ENCODE measurements around the gene C1orf116. TPM values are rescaled to one million over a fixed set of nuclear protein-coding genes. Genes with fewer than 3 reads are reported as not detected.

C1orf116 gene
- total RNA-seq, 4 donors from 2014 or later = 25.7 to 41.2 (median 29.2) TPM

DNA sequence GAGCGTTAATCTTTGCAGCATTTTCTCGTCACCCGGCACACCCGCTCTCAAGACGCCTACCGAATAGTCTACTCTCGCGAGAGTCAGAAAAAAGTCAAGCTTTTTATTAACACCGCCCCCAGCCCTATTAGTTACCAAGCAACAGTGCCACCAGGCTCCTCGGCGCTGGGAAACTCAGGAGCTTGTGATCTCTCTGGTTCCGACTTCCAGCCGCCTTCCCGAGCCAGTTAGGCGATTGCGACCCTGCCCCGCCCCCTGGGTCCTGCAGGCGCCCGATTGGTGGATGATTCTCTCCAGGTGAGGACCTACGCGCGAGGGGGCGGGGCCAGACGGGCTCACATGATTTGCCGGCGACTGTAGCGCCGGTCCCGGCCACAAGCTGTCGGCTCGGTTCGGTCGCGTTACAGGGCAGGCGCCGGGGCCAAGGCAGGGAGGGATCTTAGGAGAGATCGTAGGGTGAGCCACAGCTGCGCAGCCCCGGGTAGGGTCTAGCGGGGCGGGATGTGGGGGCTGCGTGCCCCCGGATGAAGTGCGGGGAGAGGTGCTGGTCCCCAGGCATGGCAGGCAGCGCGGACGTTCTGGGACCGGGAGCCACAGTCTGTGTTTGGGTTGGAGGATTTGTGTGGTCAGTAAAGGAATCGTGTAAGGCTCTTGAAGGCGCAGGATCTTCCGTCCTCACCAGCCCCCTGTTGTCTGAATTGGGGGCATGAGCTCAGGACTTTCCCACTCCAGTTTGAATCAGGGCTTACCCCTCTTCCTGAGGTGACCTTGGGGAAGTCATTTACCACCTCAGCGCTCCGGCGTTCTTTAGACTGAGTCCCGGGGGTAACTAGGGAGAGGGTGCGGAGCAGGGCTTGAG, 20.6 kb upstream of the C1orf116 start, which contains the start of gene PFKFB2:
Gene PFKFB2, plus strand, starts transcription at position 365 of the 859 bp plus-strand sequence. CDS start 1,443 bp downstream, outside the sequence.
- Histone ChIP-seq H3K4me3 (peak within 1 kb of the TSS; percentile 53 to 86 (median 60)), H3K36me3 (peaks cover 0 to 14% (median 2%) of the 10 kb centered on the region in 4 donors), H3K27me3 (no peaks in the 10 kb centered on the region), H3K27ac (peak within 1 kb of the TSS; percentile 92 to 96 (median 92)), H3K4me1 (peaks cover 8 to 71% (median 36%) of the 10 kb centered on the region in 4 donors), H3K9me3 (no peaks in the 10 kb centered on the region)
- TF ChIP-seq POLR2AphosphoS5 (IDR thresholded peaks at IDR 0.05) = peak; percentile 94 to 99 (median 99)
- no peak for TF ChIP-seq EP300 (IDR thresholded peaks at IDR 0.05; ENCODE audit: low read depth)
- TF ChIP-seq CTCF (IDR thresholded peaks at IDR 0.05) = peak in 4 of 5 experiments; percentile 15 to 84 (median 52)
- peak; percentile 99 for TF ChIP-seq POLR2A (IDR thresholded peaks at IDR 0.05)
- in situ Hi-C loops (cut with MboI; ENCODE audit: low pct_ligation_motif_present in 1 of 4, low pct_unique_long_range_greater_than_20kb in 1 of 4, low sequenced_read_pairs in 3 of 4) = no loop called here
- intact Hi-C loops (cut with DNase I; ENCODE audit: low total_unique reads) = no loop called here
- DNase-seq = peak; percentile 99
- 3 to 4% methylated on average over 7 to 38 of the region's 56 CpGs for WGBS, 2 donors (ENCODE audit: low coverage in 1 of 2)

- in situ Hi-C loops (cut with MboI; ENCODE audit: low pct_ligation_motif_present in 1 of 4, low pct_unique_long_range_greater_than_20kb in 1 of 4, low sequenced_read_pairs in 3 of 4) (no loop called here), intact Hi-C loops (cut with DNase I; ENCODE audit: low total_unique reads) (no loop called here)
- H3K4me1 ChIP-seq = peaks cover 21 to 80% (median 39%) of the 10 kb centered on the region in 4 donors
- DNase-seq = peak; percentile 49
- H3K27ac ChIP-seq = peak within 1 kb of the TSS; percentile 92 to 96 (median 92)
- peak within 1 kb of the TSS; percentile 66 to 96 (median 84) for H3K4me3 ChIP-seq
- TF ChIP-seq EP300 (IDR thresholded peaks at IDR 0.05; ENCODE audit: low read depth) (no peak), CTCF (IDR thresholded peaks at IDR 0.05) (no peak), POLR2AphosphoS5 (IDR thresholded peaks at IDR 0.05) (peak in 1 of 3 donors; percentile 41), POLR2A (IDR thresholded peaks at IDR 0.05) (peak; percentile 11)
- H3K27me3 ChIP-seq = no peaks in the 10 kb centered on the region
- no peaks in the 10 kb centered on the region for H3K9me3 ChIP-seq
- H3K36me3 ChIP-seq = peaks cover 0 to 9% (median 4%) of the 10 kb centered on the region in 4 donors
- 44 to 63% methylated on average over 3 to 15 of the region's 15 CpGs for WGBS, 2 donors (ENCODE audit: low coverage in 1 of 2)
These were observed 18.8 kb upstream of the C1orf116 start, which contains the start of gene YOD1 for GRCh38 chr1:207051191-207051943. Gene YOD1 (minus strand): TSS chr1:207051208. CDS start chr1:207051030, 178 bp downstream.

GRCh38 chr1:207050480-207051190, 18.1 kb upstream of the C1orf116 start:
- Histone ChIP-seq H3K9me3 (no peaks in the 10 kb centered on the region), H3K36me3 (peaks cover 0 to 9% (median 4%) of the 10 kb centered on the region in 4 donors), H3K4me3 (peak overlapping the region; percentile 66 to 96 (median 84)), H3K4me1 (peaks cover 21 to 79% (median 37%) of the 10 kb centered on the region in 4 donors), H3K27me3 (no peaks in the 10 kb centered on the region), H3K27ac (peak overlapping the region; percentile 92 to 96 (median 92))
- intact Hi-C loops (cut with DNase I; ENCODE audit: low total_unique reads) = no loop called here
- peak; percentile 94 for DNase-seq
- in situ Hi-C loops (cut with MboI; ENCODE audit: low pct_ligation_motif_present in 1 of 4, low pct_unique_long_range_greater_than_20kb in 1 of 4, low sequenced_read_pairs in 3 of 4) = no loop called here
- WGBS, 2 donors (ENCODE audit: low coverage in 1 of 2) = 1% methylated on average over 45 of the region's 47 CpGs; no CpG with 5 or more reads in 1 of the 2 donors
- no peak for TF ChIP-seq EP300 (IDR thresholded peaks at IDR 0.05; ENCODE audit: low read depth)
- TF ChIP-seq POLR2AphosphoS5 (IDR thresholded peaks at IDR 0.05) = peak; percentile 23 to 47 (median 26)
- peak; percentile 26 for TF ChIP-seq POLR2A (IDR thresholded peaks at IDR 0.05)

- in situ Hi-C loops (cut with MboI; ENCODE audit: low pct_ligation_motif_present in 1 of 4, low pct_unique_long_range_greater_than_20kb in 1 of 4, low sequenced_read_pairs in 3 of 4) = no loop called here
- peak; percentile 72 for DNase-seq
- intact Hi-C loops (cut with DNase I; ENCODE audit: low total_unique reads) = no loop called here
- peak; percentile 80 to 94 (median 83) for TF ChIP-seq CTCF (IDR thresholded peaks at IDR 0.05)
- no peak for TF ChIP-seq POLR2A (IDR thresholded peaks at IDR 0.05)
- H3K9me3 ChIP-seq = no peaks in the 10 kb centered on the region
- no peaks in the 10 kb centered on the region for H3K27me3 ChIP-seq
- H3K4me1 ChIP-seq = peaks cover 21 to 79% (median 35%) of the 10 kb centered on the region in 4 donors
- H3K36me3 ChIP-seq = peaks cover 0 to 9% (median 4%) of the 10 kb centered on the region in 4 donors
- WGBS, 2 donors (ENCODE audit: low coverage in 1 of 2) = 0% methylated on average over 4 to 6 of the region's 6 CpGs
- H3K27ac ChIP-seq = peak overlapping the region; percentile 92 to 96 (median 92)
- peak overlapping the region; percentile 66 to 96 (median 84) for H3K4me3 ChIP-seq
These were observed 17.4 kb upstream of the C1orf116 start for GRCh38 chr1:207049974-207050391.
